PFSK-1 (cell line): Measurements from ENCODE around the gene HES5.

Source experiments
- FOXP2 ChIP-seq: optimal IDR thresholded peaks from 2 replicates; pipeline ENCODE3; 2011; ENCODE audit warnings: borderline replicate concordance, control low read depth, inconsistent platforms; ENCODE audit not compliant: insufficient read depth; ENCODE audit errors: extremely low read length, extremely low read depth
- POLR2AphosphoS5 ChIP-seq: IDR thresholded peaks from 2 replicates; pipeline ENCODE4 v1.6.1; 2012; ENCODE audit warnings: low read depth, mild to moderate bottlenecking, control low read depth, low read length, moderate library complexity
- SIN3A ChIP-seq: IDR thresholded peaks from 2 replicates; pipeline ENCODE4 v1.6.1; 2012; ENCODE audit warnings: mild to moderate bottlenecking, low read length, moderate library complexity, borderline replicate concordance; ENCODE audit not compliant: insufficient read depth
- TAF1 ChIP-seq: IDR thresholded peaks from 2 replicates; pipeline ENCODE4 v1.6.1; 2012; ENCODE audit warnings: low read length, control low read depth, borderline replicate concordance; ENCODE audit not compliant: insufficient read depth
- TF ChIP-seq, protein P1 (sequence below), 2 experiments: IDR thresholded peaks; 2 replicates each; pipeline versions ENCODE4 v1.6.1 to v1.8.0; 2011 to 2012; ENCODE audit warnings: low read depth in 2 of 2, low read length in 2 of 2, control low read depth in 1 of 2, inconsistent platforms in 1 of 2, mild to moderate bottlenecking in 1 of 2, moderate library complexity in 1 of 2; ENCODE audit not compliant: insufficient read depth in 1 of 2

Gene HES5

DNA sequence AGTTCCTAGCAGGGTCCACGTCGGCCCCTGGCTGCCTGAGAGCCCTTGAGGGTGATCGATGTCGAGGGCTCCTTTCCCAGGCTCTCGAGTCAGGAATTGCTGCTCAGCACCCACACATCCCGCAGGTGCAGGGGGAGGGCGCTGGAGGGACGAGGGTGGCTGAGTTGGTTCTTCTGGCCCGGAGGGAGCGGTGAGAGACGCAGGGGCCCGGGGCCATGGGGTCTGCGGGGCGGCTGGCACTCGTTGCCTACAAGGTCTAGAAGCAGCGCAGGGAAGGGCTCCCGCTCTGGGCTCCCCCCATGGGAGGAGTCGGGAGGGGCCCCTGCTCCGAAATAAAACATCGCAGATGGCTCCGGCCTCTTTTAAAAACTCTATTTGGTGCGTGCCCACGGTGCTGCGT lies 21.9 kb downstream of the HES5 start:
- TF ChIP-seq SIN3A (no peak), FOXP2 (no peak), TAF1 (no peak), POLR2AphosphoS5 (no peak)
- TF ChIP-seq, protein P1, sequence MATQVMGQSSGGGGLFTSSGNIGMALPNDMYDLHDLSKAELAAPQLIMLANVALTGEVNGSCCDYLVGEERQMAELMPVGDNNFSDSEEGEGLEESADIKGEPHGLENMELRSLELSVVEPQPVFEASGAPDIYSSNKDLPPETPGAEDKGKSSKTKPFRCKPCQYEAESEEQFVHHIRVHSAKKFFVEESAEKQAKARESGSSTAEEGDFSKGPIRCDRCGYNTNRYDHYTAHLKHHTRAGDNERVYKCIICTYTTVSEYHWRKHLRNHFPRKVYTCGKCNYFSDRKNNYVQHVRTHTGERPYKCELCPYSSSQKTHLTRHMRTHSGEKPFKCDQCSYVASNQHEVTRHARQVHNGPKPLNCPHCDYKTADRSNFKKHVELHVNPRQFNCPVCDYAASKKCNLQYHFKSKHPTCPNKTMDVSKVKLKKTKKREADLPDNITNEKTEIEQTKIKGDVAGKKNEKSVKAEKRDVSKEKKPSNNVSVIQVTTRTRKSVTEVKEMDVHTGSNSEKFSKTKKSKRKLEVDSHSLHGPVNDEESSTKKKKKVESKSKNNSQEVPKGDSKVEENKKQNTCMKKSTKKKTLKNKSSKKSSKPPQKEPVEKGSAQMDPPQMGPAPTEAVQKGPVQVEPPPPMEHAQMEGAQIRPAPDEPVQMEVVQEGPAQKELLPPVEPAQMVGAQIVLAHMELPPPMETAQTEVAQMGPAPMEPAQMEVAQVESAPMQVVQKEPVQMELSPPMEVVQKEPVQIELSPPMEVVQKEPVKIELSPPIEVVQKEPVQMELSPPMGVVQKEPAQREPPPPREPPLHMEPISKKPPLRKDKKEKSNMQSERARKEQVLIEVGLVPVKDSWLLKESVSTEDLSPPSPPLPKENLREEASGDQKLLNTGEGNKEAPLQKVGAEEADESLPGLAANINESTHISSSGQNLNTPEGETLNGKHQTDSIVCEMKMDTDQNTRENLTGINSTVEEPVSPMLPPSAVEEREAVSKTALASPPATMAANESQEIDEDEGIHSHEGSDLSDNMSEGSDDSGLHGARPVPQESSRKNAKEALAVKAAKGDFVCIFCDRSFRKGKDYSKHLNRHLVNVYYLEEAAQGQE (IDR thresholded peaks at IDR 0.05; ENCODE audit: insufficient read depth in 1 of 2, low read depth in 2 of 2, low read length in 2 of 2), result no peak

DNA sequence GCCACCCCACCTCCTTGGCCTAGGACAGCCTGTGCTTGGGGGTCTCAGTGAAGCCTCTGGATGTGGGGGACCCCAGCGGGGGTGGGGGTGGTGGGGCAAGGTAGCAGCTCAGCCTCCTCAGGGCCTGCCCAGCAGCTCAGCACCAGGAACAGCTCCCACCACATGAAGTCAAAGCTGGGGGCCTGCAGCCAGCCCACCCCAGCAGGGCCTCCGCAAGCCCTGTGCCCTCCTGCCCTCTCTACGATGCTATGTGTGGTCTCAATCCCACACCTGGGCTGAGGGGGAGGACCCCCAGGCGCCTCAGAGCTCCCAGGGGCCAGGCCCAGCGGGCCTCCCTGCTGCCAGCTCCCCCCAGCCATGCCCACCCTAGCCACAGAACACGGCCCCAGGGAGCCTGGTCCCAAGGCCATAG lies 22.3 kb downstream of the HES5 start:
- TF ChIP-seq POLR2AphosphoS5, result no peak
- no peak for TF ChIP-seq TAF1
- TF ChIP-seq, protein P1 (IDR thresholded peaks at IDR 0.05; ENCODE audit: insufficient read depth in 1 of 2, low read depth in 2 of 2, low read length in 2 of 2), result peak in 1 of 2 experiments; percentile 57; a peak in 1 of 4 replicates

DNA sequence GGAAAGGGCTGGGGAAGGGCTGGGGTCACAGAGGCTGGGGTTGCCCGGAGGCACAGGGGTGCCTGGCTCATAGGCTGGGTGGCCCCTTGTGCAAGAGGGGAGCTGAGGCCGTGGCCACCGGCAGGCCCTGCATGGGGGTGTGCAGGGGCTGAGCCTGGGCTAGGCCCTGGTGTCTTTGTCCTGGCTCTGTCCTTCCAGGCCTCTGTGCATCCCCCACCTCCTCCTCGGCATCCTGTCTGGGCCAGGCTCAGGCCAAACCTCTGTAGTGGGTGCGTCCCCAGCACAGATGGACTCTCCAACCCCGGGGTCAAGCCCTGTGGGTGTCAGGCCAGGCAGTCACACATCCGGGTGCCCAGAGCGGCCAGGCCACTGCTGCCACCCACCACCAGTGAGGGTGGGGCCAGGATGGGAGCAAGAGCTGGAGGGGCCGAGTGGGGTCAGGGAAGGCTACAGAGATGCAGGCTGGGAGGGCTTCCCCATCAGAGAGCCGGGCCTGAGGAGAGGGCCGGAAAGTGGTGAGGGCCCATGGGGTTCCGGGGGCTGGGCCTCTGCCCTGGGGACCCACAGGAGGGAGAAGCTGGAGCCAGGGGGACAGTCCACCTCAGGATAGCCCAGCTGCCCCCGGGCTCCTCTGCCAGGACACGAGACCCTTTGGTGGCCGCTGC lies 23.0 kb downstream of the HES5 start:
- TF ChIP-seq, protein P1 (IDR thresholded peaks at IDR 0.05; ENCODE audit: insufficient read depth in 1 of 2, low read depth in 2 of 2, low read length in 2 of 2), result no peak
- TF ChIP-seq TAF1 (no peak), POLR2AphosphoS5 (no peak), SIN3A (no peak), FOXP2 (no peak)

DNA sequence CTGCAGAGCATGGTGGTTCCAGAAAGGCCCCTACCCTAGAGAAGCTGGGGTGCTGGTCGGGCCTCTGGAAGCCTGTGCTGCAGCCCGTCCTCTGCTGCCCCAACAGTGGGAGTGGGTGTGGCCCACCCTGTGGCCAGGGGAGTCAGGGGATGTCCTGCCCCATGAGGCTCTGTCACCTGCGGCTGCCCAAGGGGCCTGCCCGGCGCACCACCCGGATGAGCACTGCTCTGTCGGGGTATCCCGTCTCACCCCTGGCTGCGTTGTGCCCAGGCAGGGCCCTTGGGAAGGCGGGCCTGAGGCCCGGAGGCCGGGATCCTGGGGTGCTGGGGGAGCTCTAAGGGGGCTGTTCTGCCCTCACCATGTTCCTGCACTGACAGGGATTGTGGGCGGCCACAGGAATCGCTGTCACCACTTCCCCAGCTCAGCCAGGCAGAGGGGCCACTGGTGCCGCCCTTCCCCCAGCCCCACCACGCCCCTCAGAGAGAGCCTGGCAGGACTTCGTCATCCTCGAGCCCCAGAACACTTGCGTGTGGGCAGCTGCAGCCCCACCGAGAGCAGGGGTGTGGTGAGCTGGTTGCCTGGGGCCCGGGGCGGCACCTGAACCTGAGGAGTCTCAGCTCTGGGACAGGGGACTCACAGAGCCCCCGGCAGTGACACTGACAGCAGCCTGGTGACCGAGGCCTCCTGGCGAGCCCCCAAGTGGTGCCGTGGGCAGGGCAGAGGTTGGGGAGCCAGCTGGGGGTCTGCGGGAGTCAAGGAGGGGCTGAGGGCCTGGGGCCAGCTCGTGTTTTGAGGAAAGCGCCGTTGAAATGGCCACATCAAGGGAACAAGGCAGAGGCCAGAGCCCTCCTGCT lies 23.8 kb downstream of the HES5 start:
- TF ChIP-seq FOXP2 (no peak), SIN3A (no peak), POLR2AphosphoS5 (no peak; the same call in 1 of the 2 replicates), TAF1 (no peak)
- TF ChIP-seq, protein P1 (IDR thresholded peaks at IDR 0.05; ENCODE audit: insufficient read depth in 1 of 2, low read depth in 2 of 2, low read length in 2 of 2), result no peak
